Body of pancreas (tissue), 4 donors: ENCODE data around the gene LAPTM5. TPM values are rescaled to one million over a fixed set of nuclear protein-coding genes. Genes with fewer than 3 reads are reported as not detected.

Experiments
- ATAC-seq: fragments of 150-250 bp; one replicate; pipeline ENCODE4 v1.9.1; 2016
- DNase-seq, 4 donors: peaks; one replicate each; pipeline ENCODE4 v3.0.0-alpha.2; 2019
- H3K27ac ChIP-seq, 4 donors: fragments of 200-600 bp; sonication (generic); 1 replicate in 3 of 4; 2 replicates in 1 of 4; pipeline versions ENCODE4 v1.5.1 to v1.6.1; 2016 to 2019; ENCODE audit warnings: mild to moderate bottlenecking in 1 of 4, mixed read lengths in 1 of 4, moderate library complexity in 1 of 4
- H3K27me3 ChIP-seq, 2 donors: fragments of 200-600 bp; sonication (generic); one replicate each; pipeline ENCODE4 v1.6.0; 2016; ENCODE audit warnings: mild to moderate bottlenecking in 1 of 2
- H3K36me3 ChIP-seq, 2 donors: fragments of 200-600 bp; sonication (generic); replicated peaks in 1 of 2; 2 replicates each; pipeline ENCODE4 v1.5.1; 2016; ENCODE audit warnings: low read depth in 2 of 2; ENCODE audit not compliant: insufficient read depth in 1 of 2
- H3K4me1 ChIP-seq: fragments of 200-600 bp; sonication (generic); one replicate; pipeline ENCODE4 v1.6.0; 2016
- H3K4me3 ChIP-seq, 2 donors: fragments of 200-600 bp; sonication (generic); 1 replicate in 1 of 2; 2 replicates in 1 of 2; pipeline ENCODE4 v1.5.1; 2016 to 2019
- H3K9me3 ChIP-seq, 3 donors: fragments of 200-600 bp; sonication (generic); 1 replicate in 2 of 3; 2 replicates in 1 of 3; pipeline ENCODE4 v1.5.1; 2016
- CTCF ChIP-seq, 7 experiments: fragments of 450-650 bp in 4 of 7; fragments of 200-600 bp in 3 of 7; sonication (generic) in 3 of 7; IDR thresholded peaks; one replicate each; pipeline ENCODE4 v1.5.1; 2016 to 2019; ENCODE audit warnings: antibody characterized with exemption in 7 of 7
- POLR2A ChIP-seq, 3 donors: fragments of 450-650 bp; IDR thresholded peaks; one replicate each; pipeline ENCODE4 v1.6.1; 2016; ENCODE audit warnings: antibody characterized with exemption in 3 of 3, mild to moderate bottlenecking in 2 of 3
- WGBS, 2 donors: methylation state at CpG; one replicate each; pipeline ENCODE4 v1.1.5; 2017; 5-methylcytosine and 5-hydroxymethylcytosine counted together
- intact Hi-C: fragments of 100-400 bp; cut with DNase I; formaldehyde crosslinking; loops from one replicate; pipeline ENCODE4 v1.15.1; 2023
- total RNA-seq, 2 donors: library from RNA; depleted of rRNA; stranded (reverse); fragments of >200 nt; gene quantifications; one replicate each; pipeline ENCODE4 v1.1.0, GENCODE V29; 2016

LAPTM5 gene
- total RNA-seq, 2 donors from 2014 or later = 6.3 to 25.2 TPM

- Histone ChIP-seq H3K9me3 (no peaks in the 10 kb centered on the region), H3K4me1 (peaks cover 7% of the 10 kb centered on the region), H3K4me3 (no peak overlapping the region), H3K27ac (no peak overlapping the region), H3K36me3 (no peaks in the 10 kb centered on the region), H3K27me3 (no peaks in the 10 kb centered on the region)
- no peak for TF ChIP-seq CTCF (IDR thresholded peaks at IDR 0.05)
- TF ChIP-seq POLR2A (IDR thresholded peaks at IDR 0.05) = no peak
- DNase-seq = no peak
- WGBS, 2 donors = 82 to 85% methylated on average over 5 to 6 of the region's 7 CpGs
- intact Hi-C loops = no loop called here
- ATAC-seq = no peak
These were observed 27.6 kb upstream of the LAPTM5 start for GRCh38 chr1:30785181-30785580.

- DNase-seq = peak in 2 of 4 donors; percentile 18 to 65
- Histone ChIP-seq H3K36me3 (no peaks in the 10 kb centered on the region), H3K27ac (no peak overlapping the region), H3K4me3 (no peak overlapping the region), H3K27me3 (no peaks in the 10 kb centered on the region), H3K4me1 (peaks cover 7% of the 10 kb centered on the region), H3K9me3 (no peaks in the 10 kb centered on the region)
- TF ChIP-seq CTCF (IDR thresholded peaks at IDR 0.05) (no peak), POLR2A (IDR thresholded peaks at IDR 0.05) (no peak)
- ATAC-seq = no peak
- intact Hi-C loops = loop anchor here (5.0 kb wide), 1 partner anchor 129 kb away; no protein-coding TSS in a partner anchor
- WGBS, 2 donors = 54 to 59% methylated on average over 10 to 16 of the region's 16 CpGs
These were observed 25.8 kb upstream of the LAPTM5 start for GRCh38 chr1:30783256-30783915.

GRCh38 chr1:30782361-30783255 is 25.0 kb upstream of the LAPTM5 start:
- intact Hi-C loops = loop anchor here (5.0 kb wide), 1 partner anchor 130 kb away; no protein-coding TSS in a partner anchor
- H3K4me1 ChIP-seq = peaks cover 7% of the 10 kb centered on the region
- H3K27ac ChIP-seq = no peak overlapping the region
- no peak overlapping the region for H3K4me3 ChIP-seq
- TF ChIP-seq CTCF (IDR thresholded peaks at IDR 0.05) (peak; percentile 58 to 86 (median 69)), POLR2A (IDR thresholded peaks at IDR 0.05) (no peak)
- WGBS, 2 donors = 14 to 30% methylated on average over 4 to 24 of the region's 25 CpGs
- H3K36me3 ChIP-seq = no peaks in the 10 kb centered on the region
- DNase-seq (peak; percentile 69 to 75 (median 73)), ATAC-seq (peak; percentile 72)
- H3K27me3 ChIP-seq = no peaks in the 10 kb centered on the region
- H3K9me3 ChIP-seq = no peaks in the 10 kb centered on the region

- DNase-seq (no peak), ATAC-seq (no peak)
- intact Hi-C loops = loop anchor here (5.0 kb wide), 1 partner anchor 130 kb away; no protein-coding TSS in a partner anchor
- TF ChIP-seq CTCF (IDR thresholded peaks at IDR 0.05) (no peak), POLR2A (IDR thresholded peaks at IDR 0.05) (no peak)
- H3K4me1 ChIP-seq = peaks cover 7% of the 10 kb centered on the region
- no peak overlapping the region for H3K4me3 ChIP-seq
- H3K27ac ChIP-seq = no peak overlapping the region
- H3K27me3 ChIP-seq = no peaks in the 10 kb centered on the region
- H3K36me3 ChIP-seq = no peaks in the 10 kb centered on the region
- 53 to 66% methylated on average over 9 to 10 of the region's 10 CpGs for WGBS, 2 donors
- no peaks in the 10 kb centered on the region for H3K9me3 ChIP-seq
These were observed 24.3 kb upstream of the LAPTM5 start for GRCh38 chr1:30781906-30782305.
